ENCODE data around the gene EHMT1. TPM values are rescaled to one million over a fixed set of nuclear protein-coding genes. Genes with fewer than 3 reads are reported as not detected.
A peak's percentile ranks its signal among the peaks of the same experiment; 100 is the strongest.
"Not testable (repeated sequence)": the region's sequence is repeated elsewhere in the genome, so short reads cannot be mapped to it uniquely, and the experiment has no call there.

EHMT1 gene
- polyA plus RNA-seq, 1 donor from 2014 or later = 39.1 TPM

GRCh38 chr9:137721899-137722298, 103.1 kb downstream of the EHMT1 start:
- peak overlapping the region in 2 of 4 donors; percentile 59 to 73 for H3K4me3 Mint-ChIP-seq
- peaks cover 20 to 25% (median 21%) of the 10 kb centered on the region in 3 donors for H3K4me1 Mint-ChIP-seq

DNA sequence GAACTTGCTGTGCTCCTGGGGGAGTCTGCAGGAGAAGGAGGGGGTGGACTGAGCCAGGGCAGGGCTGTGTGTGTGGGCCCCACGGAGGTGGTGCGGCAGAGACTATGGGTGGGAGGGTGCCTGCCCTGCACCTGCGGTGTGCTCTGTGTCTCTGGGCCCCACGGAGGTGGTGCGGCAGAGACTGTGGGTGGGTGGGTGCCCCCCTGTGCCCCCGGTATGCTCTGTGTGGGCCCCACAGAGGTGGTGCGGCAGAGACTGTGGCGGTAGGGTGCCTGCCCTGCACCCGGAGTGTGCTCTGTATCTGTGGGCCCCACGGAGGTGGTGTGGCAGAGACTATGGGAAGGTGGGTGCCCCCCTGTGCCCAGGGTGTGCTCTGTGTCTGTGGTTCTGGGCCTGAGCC, 103.7 kb downstream of the EHMT1 start:
- Mint-ChIP-seq H3K27ac (peak overlapping the region; percentile 85 to 94 (median 93)), H3K27me3 (no peaks in the 10 kb centered on the region), H3K36me3 (peaks cover 14% of the 10 kb centered on the region), H3K9me3 (peaks cover 3 to 7% (median 5%) of the 10 kb centered on the region in 3 donors), H3K4me1 (peaks cover 20 to 25% (median 21%) of the 10 kb centered on the region in 3 donors), H3K4me3 (peak overlapping the region in 2 of 4 donors; percentile 59 to 63)

More at GRCh38 chr9:137721899-137722298, 103.1 kb downstream of the EHMT1 start:
- Mint-ChIP-seq H3K9me3 (peaks cover 3 to 7% (median 5%) of the 10 kb centered on the region in 3 donors), H3K27ac (peak overlapping the region; percentile 85 to 94 (median 93)), H3K27me3 (no peaks in the 10 kb centered on the region), H3K36me3 (peaks cover 17% of the 10 kb centered on the region)

- peak overlapping the region; percentile 92 to 95 (median 93) for H3K27ac Mint-ChIP-seq
- H3K9me3 Mint-ChIP-seq, H3K27me3 Mint-ChIP-seq: not testable (repeated sequence)
- H3K4me3 Mint-ChIP-seq = peak overlapping the region in 3 of 4 donors; percentile 50 to 88 (median 51)
- H3K36me3 Mint-ChIP-seq = peaks cover 15% of the 10 kb centered on the region
- peaks cover 20 to 25% (median 21%) of the 10 kb centered on the region in 3 donors for H3K4me1 Mint-ChIP-seq
Observed at GRCh38 chr9:137723356-137723755, 104.6 kb downstream of the EHMT1 start.

GRCh38 chr9:137723783-137724445, 105.1 kb downstream of the EHMT1 start:
- Mint-ChIP-seq H3K4me3 (peak overlapping the region in 3 of 4 donors; percentile 50 to 88 (median 51)), H3K27me3 (no peaks in the 10 kb centered on the region), H3K9me3 (peaks cover 0 to 3% (median 0%) of the 10 kb centered on the region in 3 donors), H3K36me3 (peaks cover 19% of the 10 kb centered on the region), H3K4me1 (peaks cover 20 to 25% (median 21%) of the 10 kb centered on the region in 3 donors), H3K27ac (peak overlapping the region; percentile 92 to 95 (median 93))

GRCh38 chr9:137724818-137725240, 106.0 kb downstream of the EHMT1 start:
- peak overlapping the region in 1 of 3 donors; percentile 92 for H3K27ac Mint-ChIP-seq
- peaks cover 20% of the 10 kb centered on the region for H3K36me3 Mint-ChIP-seq
- no peaks in the 10 kb centered on the region for H3K9me3 Mint-ChIP-seq
- H3K4me1 Mint-ChIP-seq = peaks cover 20 to 25% (median 21%) of the 10 kb centered on the region in 3 donors
- peak overlapping the region in 2 of 4 donors; percentile 33 to 55 for H3K4me3 Mint-ChIP-seq
- no peaks in the 10 kb centered on the region for H3K27me3 Mint-ChIP-seq

DNA sequence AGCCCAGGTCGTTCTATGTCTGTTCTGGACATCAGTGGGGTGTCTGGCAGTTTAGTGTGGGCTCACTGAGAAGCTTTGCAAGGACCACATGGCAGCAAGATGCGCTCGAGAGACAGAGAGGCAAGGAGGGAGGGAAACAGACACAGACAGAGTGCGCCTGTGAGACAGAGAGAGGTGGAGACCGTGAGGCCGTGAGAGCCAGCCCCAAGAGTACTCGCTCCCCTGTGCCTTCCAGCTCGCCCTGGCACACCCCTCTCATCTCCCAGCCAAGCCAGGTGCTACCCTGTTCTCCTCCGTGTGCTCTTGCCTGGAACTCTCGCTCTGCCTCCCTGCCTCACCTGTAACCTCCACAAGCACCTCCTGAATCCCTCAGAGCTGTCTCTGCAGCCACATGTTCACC, 106.8 kb downstream of the EHMT1 start:
- no peak overlapping the region for H3K4me3 Mint-ChIP-seq
- H3K36me3 Mint-ChIP-seq = peaks cover 17% of the 10 kb centered on the region
- H3K4me1 Mint-ChIP-seq = peaks cover 20 to 25% (median 21%) of the 10 kb centered on the region in 3 donors
- H3K27ac Mint-ChIP-seq = peak overlapping the region in 2 of 3 donors; percentile 55 to 57
- H3K27me3 Mint-ChIP-seq = no peaks in the 10 kb centered on the region
- H3K9me3 Mint-ChIP-seq = no peaks in the 10 kb centered on the region

- Mint-ChIP-seq H3K4me1 (peaks cover 20 to 25% (median 21%) of the 10 kb centered on the region in 3 donors), H3K27ac (peak overlapping the region in 1 of 3 donors; percentile 57), H3K36me3 (peaks cover 17% of the 10 kb centered on the region)
- not testable (repeated sequence) for H3K4me3 Mint-ChIP-seq, H3K9me3 Mint-ChIP-seq, H3K27me3 Mint-ChIP-seq
Observed at GRCh38 chr9:137726336-137726735, 107.5 kb downstream of the EHMT1 start.

DNA sequence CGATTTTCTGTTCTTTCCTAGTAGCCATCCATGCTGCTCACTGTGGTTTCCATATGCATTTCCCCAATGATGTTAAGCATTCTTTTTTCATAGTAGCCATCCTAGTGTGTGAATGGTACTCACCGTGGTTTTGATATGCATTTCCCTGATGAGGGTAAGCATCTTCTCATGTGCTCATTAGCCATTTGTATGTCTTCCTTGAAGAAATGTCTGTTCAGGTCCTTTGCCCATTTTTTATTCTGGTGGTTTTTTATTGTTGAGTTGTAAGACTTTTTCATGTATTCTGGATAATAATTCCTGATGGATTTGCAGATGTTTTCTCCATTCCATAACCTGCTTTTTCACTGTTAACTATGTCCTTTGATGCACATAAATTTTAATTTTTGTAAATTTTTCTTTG, 108.0 kb downstream of the EHMT1 start:
- Mint-ChIP-seq H3K4me1 (peaks cover 17 to 22% (median 19%) of the 10 kb centered on the region in 3 donors), H3K27ac (no peak overlapping the region), H3K36me3 (peaks cover 17% of the 10 kb centered on the region), H3K27me3 (no peaks in the 10 kb centered on the region), H3K4me3 (no peak overlapping the region), H3K9me3 (no peaks in the 10 kb centered on the region)

GRCh38 chr9:137727716-137728115, 108.9 kb downstream of the EHMT1 start:
- Mint-ChIP-seq H3K4me1 (peaks cover 7 to 14% (median 13%) of the 10 kb centered on the region in 3 donors), H3K4me3 (no peak overlapping the region)

DNA sequence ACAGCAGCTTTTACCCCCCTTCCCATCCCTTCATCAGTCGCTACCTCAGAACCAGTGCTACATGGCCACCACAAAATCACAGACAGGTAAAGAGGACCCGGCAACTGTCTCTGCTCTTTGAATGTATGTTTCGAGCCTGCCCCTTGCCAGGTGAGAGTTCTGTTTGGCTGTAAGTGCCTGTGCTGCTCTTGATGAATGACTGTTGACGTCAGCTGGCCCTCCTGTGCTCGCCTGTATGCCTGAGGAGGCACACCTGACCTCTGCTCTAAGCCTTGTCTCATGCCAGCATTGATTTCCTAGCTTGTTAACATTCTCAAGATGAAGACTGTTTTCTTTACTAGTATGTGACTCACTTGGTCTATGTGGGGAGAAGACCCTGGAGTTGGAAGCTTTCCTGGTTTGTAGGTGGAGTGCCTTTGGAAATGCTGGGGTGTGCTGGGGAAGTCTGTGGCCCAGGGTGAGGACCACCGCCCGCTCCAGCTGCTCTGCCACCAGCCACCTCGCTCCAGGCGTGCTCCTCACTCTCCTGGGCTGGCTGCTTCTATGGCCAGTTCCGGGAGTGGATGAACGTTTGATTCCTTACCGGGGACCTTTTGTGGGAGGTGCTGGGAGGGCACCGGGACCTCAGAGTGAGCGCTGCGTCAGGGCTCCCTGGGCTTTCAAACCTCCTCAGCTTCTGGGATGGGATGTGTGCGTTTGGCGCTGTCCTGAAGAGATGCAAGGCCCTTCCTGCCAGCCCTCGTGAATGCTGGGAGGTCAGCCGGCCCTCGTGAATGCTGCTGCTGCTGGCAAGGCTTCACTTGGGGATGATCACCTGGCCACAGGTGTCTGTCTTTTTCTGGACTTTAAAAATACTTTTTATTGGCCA, 109.9 kb downstream of the EHMT1 start:
- peaks cover 0 to 1% (median 0%) of the 10 kb centered on the region in 3 donors for H3K9me3 Mint-ChIP-seq
- no peak overlapping the region for H3K4me3 Mint-ChIP-seq
- peaks cover 4 to 11% (median 10%) of the 10 kb centered on the region in 3 donors for H3K4me1 Mint-ChIP-seq
- H3K27me3 Mint-ChIP-seq = no peaks in the 10 kb centered on the region
- H3K27ac Mint-ChIP-seq = no peak overlapping the region
- H3K36me3 Mint-ChIP-seq = peaks cover 24% of the 10 kb centered on the region

More at GRCh38 chr9:137727716-137728115, 108.9 kb downstream of the EHMT1 start:
- H3K27me3 Mint-ChIP-seq = no peaks in the 10 kb centered on the region
- peaks cover 16% of the 10 kb centered on the region for H3K36me3 Mint-ChIP-seq
- H3K9me3 Mint-ChIP-seq = no peaks in the 10 kb centered on the region
- peak overlapping the region in 1 of 3 donors; percentile 31 for H3K27ac Mint-ChIP-seq

- peaks cover 4 to 11% (median 4%) of the 10 kb centered on the region in 3 donors for H3K9me3 Mint-ChIP-seq
- no peaks in the 10 kb centered on the region for H3K27me3 Mint-ChIP-seq
- H3K4me3 Mint-ChIP-seq = no peak overlapping the region
- H3K36me3 Mint-ChIP-seq = peaks cover 38% of the 10 kb centered on the region
- H3K4me1 Mint-ChIP-seq = no peaks in the 10 kb centered on the region
- H3K27ac Mint-ChIP-seq = peak overlapping the region in 1 of 3 donors; percentile 69
Observed at GRCh38 chr9:137731216-137731946, 112.6 kb downstream of the EHMT1 start.

DNA sequence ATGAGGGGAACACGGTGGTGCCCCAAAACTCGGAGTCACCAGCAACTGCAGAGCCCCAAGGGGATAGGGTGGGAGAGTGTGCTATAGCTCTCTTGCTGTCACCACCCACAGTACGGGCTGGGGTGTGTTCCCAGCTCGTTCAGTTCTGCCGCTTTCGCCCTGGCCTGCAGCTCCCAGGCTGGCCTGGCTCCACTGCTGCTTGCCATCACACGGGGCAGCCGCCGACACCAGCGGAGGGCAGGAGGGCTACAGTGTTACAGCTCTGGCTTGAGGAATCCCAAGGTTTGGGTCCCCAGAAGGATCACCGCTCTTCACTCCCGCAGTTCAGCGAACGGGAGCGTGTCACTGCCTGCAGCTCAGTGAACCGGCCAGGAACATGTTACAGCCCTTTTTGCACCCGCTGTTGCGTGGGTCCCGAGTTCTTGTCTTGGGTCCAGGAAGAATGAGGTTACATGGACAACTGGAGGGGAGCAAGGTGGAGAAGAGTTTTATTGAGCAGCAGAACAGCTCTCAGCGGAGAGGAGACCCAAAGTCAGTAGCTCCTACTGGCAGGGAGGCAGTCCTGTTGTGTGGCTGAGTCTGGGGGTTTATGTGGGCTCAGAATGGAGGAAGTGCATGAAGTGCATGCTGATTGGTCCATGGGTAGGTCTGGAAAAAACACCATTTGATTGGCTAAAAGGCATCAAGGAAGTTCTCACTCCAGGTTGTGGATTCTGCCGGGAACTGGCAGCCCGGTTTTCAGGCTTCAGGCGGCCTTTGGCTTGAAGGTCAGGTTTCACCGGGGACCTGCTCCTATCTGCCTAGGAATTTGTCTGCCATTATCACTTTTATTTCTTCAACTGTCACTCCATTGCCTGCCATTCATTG, 113.4 kb downstream of the EHMT1 start:
- Mint-ChIP-seq H3K4me3 (no peak overlapping the region), H3K27me3 (no peaks in the 10 kb centered on the region), H3K9me3 (peaks cover 4 to 11% (median 4%) of the 10 kb centered on the region in 3 donors), H3K27ac (no peak overlapping the region), H3K36me3 (peaks cover 34% of the 10 kb centered on the region), H3K4me1 (peaks cover 0 to under 1% (median 0%) of the 10 kb centered on the region in 3 donors)

DNA sequence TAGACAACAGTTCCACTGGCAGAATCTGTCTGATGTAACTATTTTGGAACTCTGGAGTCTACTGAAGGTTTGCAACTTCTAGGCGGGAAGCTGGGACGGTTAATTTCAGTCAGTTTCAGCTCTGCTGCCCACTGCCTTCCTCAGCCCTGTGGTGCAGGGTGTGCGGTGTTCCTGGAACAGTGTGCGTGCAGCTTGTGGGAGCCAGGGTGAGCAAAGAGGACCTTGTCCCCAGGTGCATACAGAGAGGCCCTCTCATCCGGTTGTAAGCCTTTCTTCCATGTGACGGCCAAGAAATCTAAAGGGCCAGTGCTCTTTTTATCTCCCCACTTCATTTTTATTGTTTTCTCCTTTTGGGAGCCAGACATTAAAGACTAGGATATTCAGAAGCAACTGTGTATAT, 114.6 kb downstream of the EHMT1 start:
- Mint-ChIP-seq H3K27ac (peak overlapping the region in 1 of 3 donors; percentile 27), H3K4me3 (peak overlapping the region in 1 of 4 donors; percentile 74), H3K4me1 (peaks cover 3 to 12% (median 7%) of the 10 kb centered on the region in 3 donors), H3K36me3 (peaks cover 31% of the 10 kb centered on the region), H3K9me3 (peaks cover 4 to 11% (median 4%) of the 10 kb centered on the region in 3 donors), H3K27me3 (no peaks in the 10 kb centered on the region)
